Measurements from ENCODE around the gene ROR2.

GRCh38 chr9:91995000-91995655 lies 45.1 kb upstream of the ROR2 start:
- TF ChIP-seq, protein P1, sequence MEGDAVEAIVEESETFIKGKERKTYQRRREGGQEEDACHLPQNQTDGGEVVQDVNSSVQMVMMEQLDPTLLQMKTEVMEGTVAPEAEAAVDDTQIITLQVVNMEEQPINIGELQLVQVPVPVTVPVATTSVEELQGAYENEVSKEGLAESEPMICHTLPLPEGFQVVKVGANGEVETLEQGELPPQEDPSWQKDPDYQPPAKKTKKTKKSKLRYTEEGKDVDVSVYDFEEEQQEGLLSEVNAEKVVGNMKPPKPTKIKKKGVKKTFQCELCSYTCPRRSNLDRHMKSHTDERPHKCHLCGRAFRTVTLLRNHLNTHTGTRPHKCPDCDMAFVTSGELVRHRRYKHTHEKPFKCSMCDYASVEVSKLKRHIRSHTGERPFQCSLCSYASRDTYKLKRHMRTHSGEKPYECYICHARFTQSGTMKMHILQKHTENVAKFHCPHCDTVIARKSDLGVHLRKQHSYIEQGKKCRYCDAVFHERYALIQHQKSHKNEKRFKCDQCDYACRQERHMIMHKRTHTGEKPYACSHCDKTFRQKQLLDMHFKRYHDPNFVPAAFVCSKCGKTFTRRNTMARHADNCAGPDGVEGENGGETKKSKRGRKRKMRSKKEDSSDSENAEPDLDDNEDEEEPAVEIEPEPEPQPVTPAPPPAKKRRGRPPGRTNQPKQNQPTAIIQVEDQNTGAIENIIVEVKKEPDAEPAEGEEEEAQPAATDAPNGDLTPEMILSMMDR (IDR thresholded peaks at IDR 0.05; ENCODE audit: extremely low read depth in 1 of 2, insufficient read depth in 1 of 2, low read depth in 1 of 2, low read length in 2 of 2) = no peak
- TF ChIP-seq EZH2 (IDR thresholded peaks at IDR 0.05; ENCODE audit: borderline replicate concordance, low read depth, low read length, severe bottlenecking) (no peak), JUN (IDR thresholded peaks at IDR 0.05; ENCODE audit: borderline replicate concordance, insufficient read depth, insufficient read length, low read depth) (no peak), POLR2A (IDR thresholded peaks at IDR 0.05; ENCODE audit: low read depth, low read length) (no peak), POLR2AphosphoS5 (IDR thresholded peaks at IDR 0.05; ENCODE audit: insufficient read depth, low read depth, low read length) (no peak), GATA2 (IDR thresholded peaks at IDR 0.05; ENCODE audit: insufficient read depth, insufficient read length, low read depth, low read length) (no peak), MYC (IDR thresholded peaks at IDR 0.05; ENCODE audit: low read depth, low read length) (no peak)
- TF ChIP-seq, protein P2, sequence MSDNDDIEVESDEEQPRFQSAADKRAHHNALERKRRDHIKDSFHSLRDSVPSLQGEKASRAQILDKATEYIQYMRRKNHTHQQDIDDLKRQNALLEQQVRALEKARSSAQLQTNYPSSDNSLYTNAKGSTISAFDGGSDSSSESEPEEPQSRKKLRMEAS (IDR thresholded peaks at IDR 0.05; ENCODE audit: insufficient read depth, insufficient read length) = no peak

All from endothelial cell of umbilical vein (primary cell).